NCI-H1417 treated with DMSO at 0.1 percent for 48 hours (cell line): Measurements from ENCODE around the gene PLD2.
"Not testable (repeated sequence)": the region's sequence is repeated elsewhere in the genome, so short reads cannot be mapped to it uniquely, and the experiment has no call there.

Experiments used
- DNase-seq: peaks from one replicate; lab custom pipeline; 2025; lab: John Stamatoyannopoulos, UW

The PLD2 gene

GRCh38 chr17:4858068-4858881, 51.3 kb downstream of the PLD2 start:
- no peak for DNase-seq

GRCh38 chr17:4858882-4859260, 51.9 kb downstream of the PLD2 start:
- no peak for DNase-seq

- DNase-seq: no peak
Measured at GRCh38 chr17:4859816-4860625, 53.1 kb downstream of the PLD2 start.

- no peak for DNase-seq
Measured at GRCh38 chr17:4860651-4861050, 53.7 kb downstream of the PLD2 start.

- DNase-seq: no peak
Measured at GRCh38 chr17:4861052-4861451, 54.1 kb downstream of the PLD2 start.

GRCh38 chr17:4862720-4863119, 55.8 kb downstream of the PLD2 start:
- no peak for DNase-seq

GRCh38 chr17:4863321-4863720, 56.4 kb downstream of the PLD2 start:
- DNase-seq: no peak

GRCh38 chr17:4867535-4867934, 60.6 kb downstream of the PLD2 start:
- not testable (repeated sequence) for DNase-seq

GRCh38 chr17:4869058-4869998, 62.4 kb downstream of the PLD2 start:
- DNase-seq: not testable (repeated sequence)

- no peak for DNase-seq
Measured at GRCh38 chr17:4870855-4871254, 63.9 kb downstream of the PLD2 start.

GRCh38 chr17:4872786-4873185, 65.8 kb downstream of the PLD2 start:
- DNase-seq: no peak
